PFSK-1 (cell line): ENCODE measurements around the gene C2.

Source experiments
- POLR2AphosphoS5 ChIP-seq: IDR thresholded peaks from 2 replicates; pipeline ENCODE4 v1.6.1; 2012; ENCODE audit warnings: low read depth, mild to moderate bottlenecking, control low read depth, low read length, moderate library complexity
- TAF1 ChIP-seq: IDR thresholded peaks from 2 replicates; pipeline ENCODE4 v1.6.1; 2012; ENCODE audit warnings: low read length, control low read depth, borderline replicate concordance; ENCODE audit not compliant: insufficient read depth
- TF ChIP-seq, protein P1 (sequence below), 2 experiments: IDR thresholded peaks; 2 replicates each; pipeline versions ENCODE4 v1.6.1 to v1.8.0; 2011 to 2012; ENCODE audit warnings: low read depth in 2 of 2, low read length in 2 of 2, control low read depth in 1 of 2, inconsistent platforms in 1 of 2, mild to moderate bottlenecking in 1 of 2, moderate library complexity in 1 of 2; ENCODE audit not compliant: insufficient read depth in 1 of 2

GRCh38 chr6:31927242-31927862, at the start of gene C2:
- TF ChIP-seq POLR2AphosphoS5 (no peak), TAF1 (no peak)
- TF ChIP-seq, protein P1, sequence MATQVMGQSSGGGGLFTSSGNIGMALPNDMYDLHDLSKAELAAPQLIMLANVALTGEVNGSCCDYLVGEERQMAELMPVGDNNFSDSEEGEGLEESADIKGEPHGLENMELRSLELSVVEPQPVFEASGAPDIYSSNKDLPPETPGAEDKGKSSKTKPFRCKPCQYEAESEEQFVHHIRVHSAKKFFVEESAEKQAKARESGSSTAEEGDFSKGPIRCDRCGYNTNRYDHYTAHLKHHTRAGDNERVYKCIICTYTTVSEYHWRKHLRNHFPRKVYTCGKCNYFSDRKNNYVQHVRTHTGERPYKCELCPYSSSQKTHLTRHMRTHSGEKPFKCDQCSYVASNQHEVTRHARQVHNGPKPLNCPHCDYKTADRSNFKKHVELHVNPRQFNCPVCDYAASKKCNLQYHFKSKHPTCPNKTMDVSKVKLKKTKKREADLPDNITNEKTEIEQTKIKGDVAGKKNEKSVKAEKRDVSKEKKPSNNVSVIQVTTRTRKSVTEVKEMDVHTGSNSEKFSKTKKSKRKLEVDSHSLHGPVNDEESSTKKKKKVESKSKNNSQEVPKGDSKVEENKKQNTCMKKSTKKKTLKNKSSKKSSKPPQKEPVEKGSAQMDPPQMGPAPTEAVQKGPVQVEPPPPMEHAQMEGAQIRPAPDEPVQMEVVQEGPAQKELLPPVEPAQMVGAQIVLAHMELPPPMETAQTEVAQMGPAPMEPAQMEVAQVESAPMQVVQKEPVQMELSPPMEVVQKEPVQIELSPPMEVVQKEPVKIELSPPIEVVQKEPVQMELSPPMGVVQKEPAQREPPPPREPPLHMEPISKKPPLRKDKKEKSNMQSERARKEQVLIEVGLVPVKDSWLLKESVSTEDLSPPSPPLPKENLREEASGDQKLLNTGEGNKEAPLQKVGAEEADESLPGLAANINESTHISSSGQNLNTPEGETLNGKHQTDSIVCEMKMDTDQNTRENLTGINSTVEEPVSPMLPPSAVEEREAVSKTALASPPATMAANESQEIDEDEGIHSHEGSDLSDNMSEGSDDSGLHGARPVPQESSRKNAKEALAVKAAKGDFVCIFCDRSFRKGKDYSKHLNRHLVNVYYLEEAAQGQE (IDR thresholded peaks at IDR 0.05; ENCODE audit: insufficient read depth in 1 of 2, low read depth in 2 of 2, low read length in 2 of 2), result no peak
